ENCODE data around the gene UBQLN4.

DNA sequence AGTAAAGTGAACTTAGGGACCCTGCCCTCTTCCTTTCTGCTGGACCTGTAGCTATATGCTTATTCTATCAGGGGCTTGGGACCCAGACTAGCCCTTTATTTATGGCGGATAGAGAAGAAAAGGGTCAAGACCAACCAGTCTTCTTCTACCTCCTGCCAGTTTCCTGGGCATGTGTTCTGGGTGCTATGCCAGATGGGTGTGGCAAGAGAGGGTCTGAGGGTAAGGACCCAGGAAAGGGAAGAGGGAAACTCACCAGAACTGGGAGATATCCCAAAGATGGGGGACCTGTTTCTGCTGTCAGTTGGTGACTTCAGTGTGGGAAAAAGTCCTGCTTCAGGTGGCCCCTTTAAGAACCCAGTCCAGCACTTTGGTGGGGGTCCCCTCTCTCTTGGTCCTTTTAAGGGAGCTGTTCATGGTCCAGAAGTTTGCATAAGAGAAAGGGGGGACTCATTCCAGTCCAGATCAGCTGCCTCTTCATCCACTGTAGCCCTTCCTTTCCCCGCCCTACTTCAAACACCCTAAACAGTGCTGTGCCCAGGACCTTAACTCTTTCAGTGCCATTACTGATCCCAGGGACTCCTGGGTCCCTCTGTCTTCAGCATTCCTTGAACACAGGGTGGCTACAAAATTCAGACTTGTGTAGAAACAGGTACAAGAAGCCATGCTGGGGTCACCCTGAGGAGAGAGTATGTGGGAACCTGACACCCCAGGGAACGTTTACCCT lies 51.2 kb downstream of the UBQLN4 start:
- TF ChIP-seq, protein P1, sequence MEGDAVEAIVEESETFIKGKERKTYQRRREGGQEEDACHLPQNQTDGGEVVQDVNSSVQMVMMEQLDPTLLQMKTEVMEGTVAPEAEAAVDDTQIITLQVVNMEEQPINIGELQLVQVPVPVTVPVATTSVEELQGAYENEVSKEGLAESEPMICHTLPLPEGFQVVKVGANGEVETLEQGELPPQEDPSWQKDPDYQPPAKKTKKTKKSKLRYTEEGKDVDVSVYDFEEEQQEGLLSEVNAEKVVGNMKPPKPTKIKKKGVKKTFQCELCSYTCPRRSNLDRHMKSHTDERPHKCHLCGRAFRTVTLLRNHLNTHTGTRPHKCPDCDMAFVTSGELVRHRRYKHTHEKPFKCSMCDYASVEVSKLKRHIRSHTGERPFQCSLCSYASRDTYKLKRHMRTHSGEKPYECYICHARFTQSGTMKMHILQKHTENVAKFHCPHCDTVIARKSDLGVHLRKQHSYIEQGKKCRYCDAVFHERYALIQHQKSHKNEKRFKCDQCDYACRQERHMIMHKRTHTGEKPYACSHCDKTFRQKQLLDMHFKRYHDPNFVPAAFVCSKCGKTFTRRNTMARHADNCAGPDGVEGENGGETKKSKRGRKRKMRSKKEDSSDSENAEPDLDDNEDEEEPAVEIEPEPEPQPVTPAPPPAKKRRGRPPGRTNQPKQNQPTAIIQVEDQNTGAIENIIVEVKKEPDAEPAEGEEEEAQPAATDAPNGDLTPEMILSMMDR (IDR thresholded peaks at IDR 0.05; ENCODE audit: poor library complexity, severe bottlenecking) = no peak
- TF ChIP-seq EZH2 (IDR thresholded peaks at IDR 0.05; ENCODE audit: borderline replicate concordance, insufficient read depth, low read length, poor library complexity, severe bottlenecking) (no peak), EP300 (conservative IDR thresholded peaks at IDR 0.05; ENCODE audit: poor library complexity, severe bottlenecking) (no peak), RAD21 (conservative IDR thresholded peaks at IDR 0.05) (no peak)
- TF ChIP-seq, protein P2, sequence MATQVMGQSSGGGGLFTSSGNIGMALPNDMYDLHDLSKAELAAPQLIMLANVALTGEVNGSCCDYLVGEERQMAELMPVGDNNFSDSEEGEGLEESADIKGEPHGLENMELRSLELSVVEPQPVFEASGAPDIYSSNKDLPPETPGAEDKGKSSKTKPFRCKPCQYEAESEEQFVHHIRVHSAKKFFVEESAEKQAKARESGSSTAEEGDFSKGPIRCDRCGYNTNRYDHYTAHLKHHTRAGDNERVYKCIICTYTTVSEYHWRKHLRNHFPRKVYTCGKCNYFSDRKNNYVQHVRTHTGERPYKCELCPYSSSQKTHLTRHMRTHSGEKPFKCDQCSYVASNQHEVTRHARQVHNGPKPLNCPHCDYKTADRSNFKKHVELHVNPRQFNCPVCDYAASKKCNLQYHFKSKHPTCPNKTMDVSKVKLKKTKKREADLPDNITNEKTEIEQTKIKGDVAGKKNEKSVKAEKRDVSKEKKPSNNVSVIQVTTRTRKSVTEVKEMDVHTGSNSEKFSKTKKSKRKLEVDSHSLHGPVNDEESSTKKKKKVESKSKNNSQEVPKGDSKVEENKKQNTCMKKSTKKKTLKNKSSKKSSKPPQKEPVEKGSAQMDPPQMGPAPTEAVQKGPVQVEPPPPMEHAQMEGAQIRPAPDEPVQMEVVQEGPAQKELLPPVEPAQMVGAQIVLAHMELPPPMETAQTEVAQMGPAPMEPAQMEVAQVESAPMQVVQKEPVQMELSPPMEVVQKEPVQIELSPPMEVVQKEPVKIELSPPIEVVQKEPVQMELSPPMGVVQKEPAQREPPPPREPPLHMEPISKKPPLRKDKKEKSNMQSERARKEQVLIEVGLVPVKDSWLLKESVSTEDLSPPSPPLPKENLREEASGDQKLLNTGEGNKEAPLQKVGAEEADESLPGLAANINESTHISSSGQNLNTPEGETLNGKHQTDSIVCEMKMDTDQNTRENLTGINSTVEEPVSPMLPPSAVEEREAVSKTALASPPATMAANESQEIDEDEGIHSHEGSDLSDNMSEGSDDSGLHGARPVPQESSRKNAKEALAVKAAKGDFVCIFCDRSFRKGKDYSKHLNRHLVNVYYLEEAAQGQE (IDR thresholded peaks at IDR 0.05; ENCODE audit: borderline replicate concordance) = no peak

Measured in neural cell (in vitro differentiated cells).